Hepatic stellate cell (primary cell): Measurements from ENCODE around the gene PDZRN3.

Experiments used
- DNase-seq: peaks from one replicate; pipeline ENCODE4 v3.0.0; 2011; ENCODE audit warnings: low spot score

PDZRN3 gene

DNA sequence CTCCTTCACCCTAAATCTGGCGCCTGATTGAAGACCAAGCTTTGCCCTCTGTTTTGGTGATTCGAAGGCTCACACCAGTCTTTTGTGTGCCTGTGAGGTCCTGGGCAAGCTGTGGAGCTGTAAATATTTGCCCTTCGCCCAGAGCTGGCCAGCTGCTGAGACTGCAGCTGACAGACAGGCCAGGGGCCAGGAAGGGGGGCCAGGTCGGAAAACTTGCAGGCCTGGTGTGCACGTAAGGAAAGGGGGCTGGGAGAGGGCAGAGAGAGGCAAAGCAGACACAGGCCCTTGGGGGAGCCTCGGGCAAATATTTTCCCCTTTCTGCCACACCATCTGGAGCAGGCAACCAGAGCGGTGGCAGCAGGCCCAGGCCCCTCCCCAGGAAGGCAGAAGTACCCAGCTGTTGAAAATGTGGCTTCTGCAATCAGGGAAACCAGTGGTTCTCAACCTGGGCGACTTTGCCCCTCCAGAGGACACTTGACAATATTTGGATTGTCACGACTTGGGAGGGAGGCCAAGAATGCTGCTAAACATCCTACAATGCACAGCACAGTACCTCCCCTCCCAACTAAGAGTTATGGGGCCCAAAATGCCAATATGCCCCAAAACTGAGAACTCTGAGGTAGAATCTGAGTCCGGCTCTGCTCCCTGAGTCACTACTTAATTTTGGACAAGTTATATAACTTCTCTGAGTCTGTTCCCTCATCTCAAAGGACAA lies 2.5 kb downstream of the PDZRN3 start:
- no peak for DNase-seq

DNA sequence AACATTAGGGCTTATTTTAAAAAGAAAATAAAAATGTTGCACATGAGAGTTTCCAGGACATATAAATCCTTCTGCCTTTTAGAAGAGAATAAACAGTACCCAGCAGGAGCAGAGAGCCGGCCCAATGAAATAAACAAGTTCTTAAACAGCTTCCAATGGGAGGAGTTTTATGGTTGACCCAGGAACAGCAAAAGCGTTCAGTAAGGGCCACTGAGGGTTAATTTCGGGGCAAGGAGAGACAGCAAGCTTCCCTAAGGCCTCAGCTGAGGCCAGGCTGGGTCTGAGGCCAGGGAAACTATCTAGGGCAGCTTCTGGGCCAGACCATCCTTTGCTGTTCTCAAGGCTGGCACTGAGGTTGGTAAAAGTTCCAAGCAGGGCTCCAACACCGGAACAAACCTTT lies 3.4 kb downstream of the PDZRN3 start:
- DNase-seq, result no peak

DNA sequence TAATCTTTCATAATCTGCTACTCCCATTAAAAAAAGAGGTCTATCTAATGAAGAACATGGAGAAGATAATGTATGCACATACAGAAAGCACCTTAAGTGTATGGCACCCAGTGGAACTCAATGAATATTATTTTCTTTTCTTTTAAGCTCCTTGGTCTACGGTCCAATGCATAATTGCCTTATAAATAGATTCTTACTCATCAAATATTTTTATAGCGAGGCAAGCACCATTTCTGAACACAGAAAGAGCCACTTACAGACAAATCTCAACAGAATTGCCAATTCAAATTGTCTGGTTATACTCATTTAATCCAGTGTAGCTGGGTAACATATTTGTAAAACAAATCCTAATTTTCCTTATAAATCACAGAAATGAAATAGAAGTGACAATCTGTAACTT lies 6.3 kb downstream of the PDZRN3 start:
- DNase-seq, result no peak

- no peak for DNase-seq
Observed at GRCh38 chr3:73616056-73616455, 8.7 kb downstream of the PDZRN3 start.

DNA sequence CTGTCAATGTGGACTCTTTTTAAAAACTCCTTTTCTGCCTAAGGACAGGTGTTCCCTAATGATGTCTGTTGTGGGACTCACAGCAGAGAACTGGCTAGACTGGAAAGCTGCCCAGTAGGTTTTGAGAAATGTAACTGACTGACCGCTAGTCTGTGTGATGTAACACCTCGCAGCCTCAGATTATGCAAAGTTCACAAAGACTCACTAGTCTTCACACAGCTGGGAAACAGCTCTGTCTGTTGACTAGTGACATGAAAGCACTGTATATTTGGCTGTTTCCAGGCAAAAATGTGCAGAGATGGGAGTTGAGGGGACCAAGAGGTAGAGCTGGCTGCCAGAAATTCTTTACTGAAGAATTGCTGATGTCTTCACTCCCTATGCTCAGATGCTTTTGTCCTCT lies 10.3 kb downstream of the PDZRN3 start:
- DNase-seq, result no peak

GRCh38 chr3:73611176-73611575 lies 13.6 kb downstream of the PDZRN3 start:
- DNase-seq, result no peak

- DNase-seq, result no peak
Observed at GRCh38 chr3:73610493-73610892, 14.2 kb downstream of the PDZRN3 start.

GRCh38 chr3:73609655-73610054 lies 15.1 kb downstream of the PDZRN3 start:
- DNase-seq, result no peak

DNA sequence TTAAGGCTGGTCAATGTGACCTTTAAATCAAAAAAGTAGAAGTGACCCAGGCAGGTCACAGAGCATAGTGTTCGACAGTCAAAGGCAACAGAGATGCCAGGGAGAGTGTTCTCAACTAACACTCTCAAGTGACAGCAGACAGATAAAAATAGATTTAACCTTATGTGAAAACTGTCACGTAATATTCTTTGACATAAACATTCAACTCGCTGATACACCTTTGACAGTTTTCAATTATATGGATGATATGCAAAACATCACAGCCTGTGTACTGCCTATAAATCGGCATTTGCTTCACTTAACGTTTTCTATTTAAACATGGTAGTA lies 15.5 kb downstream of the PDZRN3 start:
- DNase-seq, result no peak

- DNase-seq, result no peak
Observed at GRCh38 chr3:73608456-73609314, 16.1 kb downstream of the PDZRN3 start.

GRCh38 chr3:73605861-73606260 lies 18.9 kb downstream of the PDZRN3 start:
- DNase-seq, result no peak

DNA sequence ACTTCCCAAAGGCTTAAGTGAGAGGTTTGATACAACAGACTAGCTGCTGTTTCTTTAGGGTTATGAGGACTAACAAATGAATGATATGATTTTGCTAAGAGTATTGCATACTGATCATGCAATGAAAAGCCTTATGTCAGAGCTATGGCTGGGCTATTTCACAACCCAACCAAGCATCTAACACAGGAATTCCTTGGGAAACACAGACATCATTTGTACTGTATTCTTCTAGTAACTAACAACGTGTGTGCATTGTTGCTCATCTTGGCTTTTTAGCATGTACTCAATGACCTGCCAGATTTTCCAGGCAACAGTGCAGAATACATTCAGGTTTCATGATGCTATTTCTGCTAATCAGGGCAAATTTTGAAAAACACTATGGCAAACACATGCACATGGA lies 19.3 kb downstream of the PDZRN3 start:
- no peak for DNase-seq

DNA sequence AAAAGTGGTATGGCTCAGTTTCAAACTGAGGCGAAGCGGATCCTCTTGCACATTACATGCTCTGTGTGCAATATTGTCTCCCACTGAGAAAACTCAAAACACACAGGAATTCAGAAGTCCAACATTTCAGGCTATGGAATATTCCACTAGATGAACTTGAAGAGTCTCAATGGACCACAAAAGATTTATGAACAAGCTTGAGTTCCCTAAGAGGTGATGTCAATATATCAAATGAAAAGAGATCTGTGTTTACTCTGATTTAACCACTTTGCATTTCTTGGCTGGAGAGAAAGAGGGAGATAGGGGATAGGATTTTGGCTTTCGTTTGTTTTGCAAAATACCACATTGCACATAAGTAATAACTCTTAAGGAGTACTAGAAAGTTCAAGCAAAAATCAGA lies 20.3 kb downstream of the PDZRN3 start:
- DNase-seq, result no peak

- no peak for DNase-seq
Observed at GRCh38 chr3:73603762-73604171, 21.0 kb downstream of the PDZRN3 start.

DNA sequence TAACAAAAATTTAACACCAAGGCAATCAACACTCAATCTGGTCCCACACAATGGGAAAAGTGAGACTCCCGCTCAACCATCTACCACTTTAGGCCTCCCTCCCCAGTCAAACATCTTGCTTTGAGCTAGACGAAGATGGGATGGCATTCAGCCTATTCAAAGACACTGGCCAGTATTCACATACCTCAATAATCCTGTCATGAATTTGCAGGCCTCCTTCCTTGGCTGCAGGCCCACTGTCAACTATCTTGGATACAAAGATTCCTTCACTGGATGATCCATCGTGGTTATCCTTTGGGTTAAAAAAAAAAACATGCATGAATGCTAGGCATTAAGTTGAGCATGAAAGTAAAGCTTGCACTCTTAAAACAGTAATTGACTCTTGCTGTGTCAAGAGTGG lies 22.6 kb downstream of the PDZRN3 start:
- DNase-seq, result no peak

DNA sequence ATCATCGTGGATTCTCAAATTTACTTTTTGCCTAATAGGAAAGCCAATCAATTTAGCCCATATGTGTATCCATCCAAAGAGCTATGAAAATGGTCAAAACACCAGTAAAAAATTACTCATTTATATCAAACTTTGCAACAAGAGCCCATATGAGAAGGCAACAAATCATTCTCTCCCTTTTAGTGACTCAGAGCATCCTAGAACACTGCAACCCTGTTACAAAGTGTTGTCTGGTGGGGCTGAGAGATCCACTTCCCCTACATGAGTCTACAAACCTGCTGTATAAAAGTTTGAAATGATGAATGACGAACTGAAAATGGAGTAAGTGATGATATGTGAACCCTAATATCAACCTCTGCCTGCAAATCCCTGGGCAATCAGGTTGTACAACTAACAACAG lies 23.3 kb downstream of the PDZRN3 start:
- no peak for DNase-seq

DNA sequence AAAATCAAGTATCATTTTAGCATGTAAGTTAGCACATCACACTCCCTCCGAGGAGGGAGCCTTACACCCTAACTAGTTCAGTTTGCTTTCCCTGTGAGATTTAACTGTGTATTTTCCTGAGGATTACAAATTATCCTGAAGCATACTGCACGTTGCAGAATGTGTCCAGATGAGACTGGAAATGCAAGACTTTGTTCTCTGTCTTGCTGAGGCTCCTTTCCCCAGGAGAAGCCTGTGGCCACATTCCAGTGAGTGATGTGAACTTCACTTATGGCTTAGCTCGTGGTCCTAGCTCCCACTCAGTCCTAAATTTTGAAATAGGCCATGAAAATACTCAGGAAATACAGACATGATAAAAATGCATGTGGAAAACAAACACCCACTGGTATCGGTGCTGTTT lies 23.7 kb downstream of the PDZRN3 start:
- DNase-seq, result no peak

- no peak for DNase-seq
Observed at GRCh38 chr3:73600293-73600938, 24.3 kb downstream of the PDZRN3 start.

DNA sequence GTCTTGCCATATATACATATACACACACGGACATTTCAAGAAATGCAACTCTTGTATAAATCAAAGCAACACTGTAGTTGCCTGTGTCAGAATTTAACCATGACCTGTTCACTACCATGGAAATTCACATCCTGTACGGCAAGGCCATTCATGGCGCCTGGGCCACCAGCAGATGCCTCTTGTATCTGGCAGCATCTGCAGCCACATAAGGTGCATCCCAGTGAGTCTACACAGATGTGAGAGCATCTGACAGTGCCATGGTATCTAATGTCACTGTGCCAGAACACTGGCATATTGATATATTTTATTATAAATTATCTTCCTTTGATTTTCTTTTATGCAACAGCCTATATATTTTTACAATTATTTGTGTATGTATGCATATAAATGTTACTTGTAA lies 25.1 kb downstream of the PDZRN3 start:
- no peak for DNase-seq

GRCh38 chr3:73597476-73597875 lies 27.3 kb downstream of the PDZRN3 start:
- DNase-seq, result no peak

DNA sequence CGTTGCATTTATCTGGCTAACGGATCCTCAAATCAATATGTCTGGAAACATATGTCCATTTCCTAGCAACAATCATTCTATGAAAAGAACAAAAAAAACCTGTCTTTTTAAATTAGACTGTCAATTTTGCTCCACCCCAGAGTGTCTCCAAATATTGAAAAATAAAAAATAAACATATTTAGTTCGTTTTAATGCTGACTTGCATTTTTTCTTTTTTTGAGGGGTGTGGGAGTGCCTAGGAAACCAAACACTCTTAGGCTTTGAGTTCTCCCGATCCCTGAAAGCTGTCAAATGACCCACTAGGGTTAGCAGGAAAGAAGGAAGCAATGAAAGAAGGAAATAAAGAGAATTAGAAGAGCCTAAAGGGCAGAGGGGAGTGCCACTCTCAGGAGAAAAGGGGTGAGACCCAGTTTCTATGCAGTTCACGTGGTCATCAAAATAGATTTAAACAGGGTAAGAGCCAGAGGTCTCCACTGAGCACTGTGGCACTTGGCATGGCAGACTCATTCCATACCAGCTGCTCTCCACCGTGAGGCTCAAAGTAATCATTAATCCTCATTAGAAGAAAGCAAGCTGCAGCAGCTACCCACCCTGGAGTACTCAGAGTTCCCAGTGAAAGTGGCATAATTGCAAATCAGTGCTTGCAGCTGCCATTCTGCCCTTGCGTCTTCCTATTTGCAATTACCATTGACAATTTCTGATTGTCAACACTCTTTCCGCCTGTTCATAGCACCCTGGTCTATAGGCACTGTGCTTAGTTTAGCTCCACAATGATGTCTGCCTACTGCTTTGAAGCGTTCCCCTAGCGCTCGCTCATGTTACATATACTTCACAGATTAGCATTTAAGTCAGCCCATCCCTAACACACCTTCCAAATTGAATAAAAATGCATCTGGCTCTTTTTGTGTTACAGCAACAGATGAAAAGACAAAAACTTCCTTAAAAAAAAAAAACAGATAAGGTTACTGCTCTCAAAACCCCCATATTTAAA lies 32.3 kb downstream of the PDZRN3 start:
- DNase-seq, result no peak

DNA sequence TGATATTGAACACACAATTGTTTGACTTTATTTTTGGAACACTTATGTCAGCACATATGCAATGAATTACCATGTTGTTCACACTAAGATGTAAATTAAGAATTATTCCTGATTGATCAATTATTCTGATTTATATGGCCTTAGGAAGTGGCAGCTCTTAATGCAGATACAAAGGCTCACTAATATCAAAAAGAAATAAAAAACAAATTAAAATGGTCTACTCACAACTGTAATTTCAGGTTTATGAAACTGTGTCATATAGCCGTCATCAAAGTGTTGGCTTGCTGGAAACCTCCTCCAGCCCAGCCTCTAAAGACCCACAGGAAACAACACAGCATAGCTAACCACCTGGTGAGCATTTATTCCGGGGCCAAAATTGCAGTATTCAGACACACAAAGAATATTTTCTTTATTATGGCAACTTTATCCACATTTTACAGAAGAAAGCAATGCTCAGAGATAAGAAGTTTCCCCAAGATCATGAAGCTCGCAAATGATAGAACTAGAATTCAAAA lies 33.4 kb downstream of the PDZRN3 start:
- DNase-seq, result no peak
